ENCODE data around the gene ZHX3. TPM values are rescaled to one million over a fixed set of nuclear protein-coding genes. Genes with fewer than 3 reads are reported as not detected.

Gene ZHX3
- polyA plus RNA-seq, 4 donors, result 19.7 to 28.7 (median 25.3) TPM

GRCh38 chr20:41203660-41204059, 113.9 kb downstream of the ZHX3 start:
- no peak for DNase-seq (ENCODE audit: low read depth in 4 of 4, low spot score in 3 of 4)

DNA sequence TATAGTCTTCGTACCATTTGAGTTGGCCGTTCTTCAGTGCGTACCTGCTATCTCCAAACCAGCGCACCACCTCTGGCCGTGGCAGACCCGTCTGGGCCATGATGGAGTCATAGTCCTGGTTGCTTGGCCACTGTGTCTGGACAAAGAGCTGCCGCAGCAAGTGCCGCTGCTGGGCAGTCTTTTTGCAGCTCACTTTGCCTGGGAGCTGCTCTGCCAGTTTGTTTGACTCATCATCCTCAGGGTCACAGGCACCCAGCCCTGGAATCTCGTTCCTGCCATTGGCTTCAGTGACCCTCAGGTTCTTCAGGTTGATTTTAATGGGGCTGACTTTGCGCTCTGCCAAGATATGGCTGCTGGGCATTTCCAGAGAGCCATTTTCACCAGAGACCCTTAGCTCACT, 115.1 kb downstream of the ZHX3 start:
- DNase-seq (ENCODE audit: low read depth in 4 of 4, low spot score in 3 of 4), result no peak

DNA sequence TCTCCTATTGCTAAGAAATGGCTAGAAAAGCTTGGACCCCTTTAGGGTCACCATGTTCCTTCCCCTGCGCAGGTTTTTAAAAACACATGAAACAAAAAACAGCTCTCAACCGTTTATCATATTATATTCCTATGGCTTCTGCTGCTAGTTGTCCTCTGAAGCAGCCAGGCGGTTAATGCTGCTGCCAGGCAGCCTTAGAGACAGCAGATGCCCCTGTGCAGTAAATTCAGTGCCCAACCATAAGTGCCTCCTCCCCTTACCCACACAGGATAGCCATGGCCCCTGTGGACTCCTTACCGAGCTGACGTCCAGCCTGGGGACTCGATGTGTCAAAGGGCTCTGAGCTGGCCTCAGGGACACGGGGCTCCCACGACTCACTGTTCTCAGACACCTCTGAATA, 115.8 kb downstream of the ZHX3 start:
- DNase-seq (ENCODE audit: low read depth in 4 of 4, low spot score in 3 of 4), result no peak

DNA sequence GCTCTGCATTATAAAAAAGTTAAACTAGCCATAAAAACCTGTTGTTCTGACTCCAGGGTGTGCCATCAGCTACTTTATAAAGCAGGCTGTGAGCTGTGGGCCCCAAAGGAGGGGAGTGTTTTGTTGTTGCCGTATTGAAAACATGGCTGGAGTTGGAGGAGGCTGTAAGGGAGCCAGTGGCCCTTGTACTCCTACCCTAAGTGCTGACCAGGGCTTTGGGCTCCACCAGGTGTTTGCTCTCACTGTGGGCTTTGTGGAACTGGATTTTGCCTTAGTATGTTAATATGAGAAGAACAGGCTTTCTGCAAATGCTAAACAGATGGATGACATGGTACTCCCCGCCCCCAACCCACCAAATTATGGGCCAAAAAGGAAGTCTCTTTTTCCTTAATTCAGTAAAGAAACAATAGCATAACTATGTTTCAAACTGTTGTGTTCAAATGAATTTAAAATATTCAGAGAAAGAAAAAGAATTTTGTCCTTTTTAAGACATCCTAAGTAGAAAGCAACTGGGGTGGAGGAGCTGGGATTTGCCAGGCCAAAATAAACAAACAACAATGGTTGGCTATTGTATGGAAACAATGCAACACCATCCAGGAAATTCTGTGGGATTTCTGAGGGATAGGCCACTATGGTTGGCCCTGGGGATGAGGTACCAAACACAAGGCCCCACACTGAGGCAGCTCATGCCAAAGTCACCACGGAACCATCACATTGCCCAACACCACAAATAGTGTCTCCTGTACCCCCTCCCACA, 116.9 kb downstream of the ZHX3 start:
- DNase-seq (ENCODE audit: low read depth in 4 of 4, low spot score in 3 of 4), result no peak

DNA sequence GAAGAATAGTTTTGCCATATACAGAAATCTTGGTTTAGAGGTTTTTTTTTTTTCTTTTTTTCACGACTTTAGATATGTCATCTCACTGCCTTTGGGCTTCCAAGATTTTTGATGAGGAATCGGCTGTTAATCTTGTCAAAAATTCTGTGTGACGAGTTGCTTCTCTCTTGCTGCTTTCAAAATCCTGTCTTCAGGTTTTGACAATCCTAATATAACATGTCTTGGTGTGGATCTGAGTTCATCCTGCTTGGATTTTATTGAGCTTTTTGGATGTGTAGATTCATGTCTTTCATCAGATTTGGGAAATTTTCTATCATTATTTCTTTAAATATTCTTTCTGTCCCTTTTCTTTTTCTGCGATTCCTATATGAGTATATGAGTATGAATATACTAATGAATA, 119.1 kb downstream of the ZHX3 start:
- DNase-seq (ENCODE audit: low read depth in 4 of 4, low spot score in 3 of 4), result no peak

DNA sequence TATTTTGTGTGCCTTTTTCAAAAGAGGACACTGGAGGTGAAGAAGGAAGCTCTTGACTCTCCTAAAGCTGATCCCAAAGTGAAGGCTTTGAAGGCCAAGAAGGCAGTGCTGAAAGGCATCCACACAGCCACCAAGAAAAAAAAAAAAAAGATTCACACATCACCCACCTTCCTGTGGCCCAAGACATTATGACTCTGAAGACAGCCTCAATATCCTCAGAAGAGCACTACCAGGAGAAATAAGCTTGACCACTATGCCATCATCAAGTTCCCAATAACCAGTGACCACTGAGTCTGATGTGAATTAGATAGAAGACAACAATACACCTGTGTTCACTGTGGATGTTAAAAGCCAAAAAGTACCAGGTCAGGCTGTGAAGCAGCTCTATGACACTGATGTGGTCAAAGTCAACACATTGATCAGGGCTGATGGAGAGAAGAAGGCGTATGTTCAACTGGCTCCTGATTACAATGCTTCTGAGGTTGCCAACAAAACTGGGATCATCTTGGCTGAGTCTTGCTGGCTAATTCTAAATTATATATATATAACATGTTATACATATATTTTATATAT, 120.8 kb downstream of the ZHX3 start:
- no peak for DNase-seq (ENCODE audit: low read depth in 4 of 4, low spot score in 3 of 4)

GRCh38 chr20:41192575-41192974, 125.0 kb downstream of the ZHX3 start:
- no peak for DNase-seq (ENCODE audit: low read depth in 4 of 4, low spot score in 3 of 4)

DNA sequence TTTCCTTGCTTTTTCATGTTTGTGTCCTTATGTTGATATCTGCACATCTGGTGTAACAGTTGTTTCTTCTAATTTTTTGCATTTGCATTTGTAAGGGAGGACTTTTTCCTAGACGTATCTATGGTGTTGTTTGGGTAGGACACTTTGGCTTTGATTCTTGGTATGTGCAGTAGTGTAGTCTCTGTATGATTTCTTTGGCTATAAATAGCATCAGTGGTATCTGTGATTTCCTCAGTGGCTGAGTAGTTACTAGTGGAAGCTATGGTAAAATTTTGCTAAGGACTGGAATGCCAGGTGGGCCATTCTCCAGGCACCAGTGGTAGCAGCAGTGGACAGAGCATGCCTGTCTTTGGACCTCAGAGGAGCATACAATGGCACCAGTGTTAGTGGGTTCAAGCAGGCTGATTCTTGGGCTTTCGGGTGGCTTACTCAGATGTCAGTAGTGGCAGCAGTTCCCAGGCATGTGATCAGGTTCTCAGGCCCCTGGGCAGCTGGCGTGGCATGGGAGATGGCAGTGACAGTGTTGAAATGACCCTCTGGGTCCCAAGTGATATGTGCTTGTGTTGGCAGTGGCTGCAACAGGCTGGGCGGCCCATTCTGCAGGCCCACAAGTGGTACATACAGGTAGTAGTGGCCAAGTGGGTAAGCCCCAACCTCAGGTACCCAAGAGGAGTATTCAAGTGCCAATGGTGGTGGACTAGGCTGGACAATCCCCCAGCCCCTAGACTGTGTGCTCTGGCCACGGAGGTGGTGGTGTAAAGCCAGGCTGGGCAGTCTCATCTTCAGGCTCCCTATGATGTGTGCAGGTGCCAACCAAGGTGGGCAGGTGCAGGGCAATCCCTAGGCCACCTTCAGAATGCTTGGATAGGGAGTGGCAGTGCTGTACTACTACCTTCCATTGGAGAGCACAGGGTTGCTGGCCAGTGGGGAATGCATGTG, 125.7 kb downstream of the ZHX3 start:
- no peak for DNase-seq (ENCODE audit: low read depth in 4 of 4, low spot score in 3 of 4)

- DNase-seq (ENCODE audit: low read depth in 4 of 4, low spot score in 3 of 4), result no peak
Observed at GRCh38 chr20:41187668-41188067, 129.9 kb downstream of the ZHX3 start.

DNA sequence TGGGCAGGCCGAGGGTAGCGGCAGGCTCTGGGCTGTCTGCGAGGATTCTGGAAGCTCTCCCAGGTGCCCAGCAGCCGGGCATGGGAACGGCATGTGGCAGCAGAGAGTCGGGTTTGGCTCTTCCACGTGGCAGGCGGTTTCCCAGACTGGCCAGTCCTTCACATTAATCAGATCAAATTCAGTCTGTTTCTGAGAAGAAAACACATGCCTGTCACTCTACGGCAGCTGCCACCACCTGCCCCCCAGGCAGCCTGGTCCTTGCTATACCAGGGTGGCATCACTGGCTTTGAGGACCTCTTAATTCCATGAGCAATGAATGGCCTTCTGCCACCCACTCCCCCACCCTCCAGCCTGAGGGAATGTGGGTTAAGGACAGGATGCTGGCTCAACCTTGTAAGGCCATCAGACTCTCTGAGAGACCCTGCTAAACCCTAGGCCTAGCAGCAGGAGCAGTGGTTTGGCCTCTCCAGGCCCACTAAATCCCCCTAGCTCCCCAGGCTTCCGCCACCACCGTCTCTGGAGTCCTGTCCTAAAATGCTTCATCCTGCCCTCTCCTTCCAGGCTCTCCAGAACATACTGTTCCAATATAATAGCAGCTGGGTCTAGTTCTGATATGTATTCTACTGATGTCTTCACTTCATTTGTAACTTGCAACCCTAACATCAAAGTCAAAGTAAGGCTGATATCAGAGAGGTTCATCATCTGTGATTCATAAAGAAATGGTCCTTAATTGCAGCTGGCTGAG, 132.3 kb downstream of the ZHX3 start:
- DNase-seq (ENCODE audit: low read depth in 4 of 4, low spot score in 3 of 4), result no peak

DNA sequence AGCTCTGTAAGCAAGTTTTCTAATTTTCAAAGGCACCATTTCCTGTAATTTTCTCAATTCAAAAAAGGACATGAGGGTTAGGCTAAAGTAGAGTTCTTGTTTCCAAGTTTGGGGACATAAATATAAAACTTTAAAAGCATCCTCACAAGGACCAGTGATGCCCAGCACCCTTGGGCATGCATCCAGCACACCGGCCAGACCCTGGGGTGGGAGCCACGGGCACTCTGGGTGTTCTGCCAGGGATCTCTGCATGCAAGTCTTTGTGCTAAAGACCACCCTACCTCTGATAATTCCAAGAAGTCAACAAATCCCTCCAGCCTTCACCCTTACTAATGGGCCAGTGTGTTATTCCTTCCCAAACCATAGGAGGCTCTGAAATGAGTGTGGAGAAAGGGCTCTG, 133.7 kb downstream of the ZHX3 start:
- DNase-seq (ENCODE audit: low read depth in 4 of 4, low spot score in 3 of 4), result no peak

DNA sequence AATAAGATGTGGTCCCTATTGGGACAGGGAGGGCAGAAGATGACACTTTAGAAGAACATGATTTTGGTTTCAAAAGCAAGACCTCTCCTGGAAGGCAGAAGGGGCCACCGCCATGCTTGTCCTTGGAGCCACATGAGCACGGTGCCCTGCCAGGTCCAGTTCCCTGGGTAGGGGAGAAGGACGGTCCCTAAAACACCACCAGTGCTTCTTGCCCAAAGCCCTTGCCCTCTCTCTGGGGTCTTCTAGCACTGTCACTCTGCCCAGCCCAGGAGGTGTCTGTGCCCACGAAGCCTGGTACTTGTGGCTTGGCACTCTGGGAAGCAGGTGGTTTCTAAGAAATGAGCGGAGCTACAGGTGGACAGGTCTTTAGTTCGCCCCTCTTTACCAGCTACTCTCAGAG, 134.1 kb downstream of the ZHX3 start:
- no peak for DNase-seq (ENCODE audit: low read depth in 4 of 4, low spot score in 3 of 4)

- DNase-seq (ENCODE audit: low read depth in 4 of 4, low spot score in 3 of 4), result no peak
Observed at GRCh38 chr20:41182296-41183212, 135.0 kb downstream of the ZHX3 start.

GRCh38 chr20:41181567-41181966, 136.0 kb downstream of the ZHX3 start:
- DNase-seq (ENCODE audit: low read depth in 4 of 4, low spot score in 3 of 4), result no peak

DNA sequence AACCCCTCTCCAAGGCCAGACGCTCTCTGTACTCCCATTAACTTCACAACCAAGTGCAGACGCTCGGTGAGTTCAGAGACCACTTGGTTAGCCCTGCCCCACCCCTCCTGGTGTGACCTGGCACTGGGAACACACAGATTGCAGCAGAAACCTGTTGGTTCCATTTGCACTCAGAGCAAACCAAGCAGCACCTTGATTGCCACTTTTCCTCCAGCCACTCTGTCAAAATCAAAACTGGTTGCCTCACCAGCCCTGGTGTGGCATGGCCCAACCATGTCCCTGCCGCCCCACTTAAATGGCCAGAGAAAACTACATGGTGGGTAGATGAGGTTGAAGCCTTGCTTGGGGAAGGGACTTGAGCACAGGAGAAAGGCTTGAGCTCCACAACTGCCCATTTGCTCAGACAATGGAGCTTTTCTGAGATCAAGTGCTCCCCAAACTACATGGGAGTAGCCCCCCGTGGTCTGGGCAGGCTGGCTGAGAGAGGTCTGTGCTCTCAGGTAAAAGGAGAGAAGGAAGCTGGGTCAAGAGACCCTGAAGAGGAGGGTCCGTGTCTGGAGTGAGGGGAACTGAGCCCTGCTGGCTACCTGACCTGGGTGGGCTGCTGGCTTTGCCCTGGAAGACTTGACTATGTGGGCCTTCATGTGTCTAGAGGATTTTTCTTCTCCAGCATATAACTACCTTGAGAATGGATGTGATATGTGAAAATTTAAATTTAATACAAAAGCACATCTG, 136.8 kb downstream of the ZHX3 start:
- DNase-seq (ENCODE audit: low read depth in 4 of 4, low spot score in 3 of 4), result no peak

GRCh38 chr20:41179961-41180360, 137.6 kb downstream of the ZHX3 start:
- DNase-seq (ENCODE audit: low read depth in 4 of 4, low spot score in 3 of 4), result no peak

- no peak for DNase-seq (ENCODE audit: low read depth in 4 of 4, low spot score in 3 of 4)
Observed at GRCh38 chr20:41178904-41179432, 138.6 kb downstream of the ZHX3 start.

GRCh38 chr20:41178495-41178894, 139.0 kb downstream of the ZHX3 start:
- DNase-seq (ENCODE audit: low read depth in 4 of 4, low spot score in 3 of 4), result no peak

- DNase-seq (ENCODE audit: low read depth in 4 of 4, low spot score in 3 of 4), result no peak
Observed at GRCh38 chr20:41177636-41178035, 139.9 kb downstream of the ZHX3 start.

Measured in right renal pelvis (tissue), 4 donors.